H1 (cell line): ENCODE data around the gene LRCH1. TPM values are rescaled to one million over a fixed set of nuclear protein-coding genes. Genes with fewer than 3 reads are reported as not detected.
"Not testable (repeated sequence)": the region's sequence is repeated elsewhere in the genome, so short reads cannot be mapped to it uniquely, and the experiment has no call there.

Experiments used
- CTCF ChIA-PET: fragments of 300-600 bp; sonication (Branson Sonifier 250); formaldehyde crosslinking; loops from one replicate; lab custom pipeline; 2021; ENCODE audit not compliant: partially characterized antibody; lab: Charles Lee
- POLR2A ChIA-PET: fragments of 300-600 bp; sonication (Branson Sonifier 250); formaldehyde crosslinking; loops from one replicate; lab custom pipeline; 2021; ENCODE audit warnings: inconsistent platforms; ENCODE audit not compliant: partially characterized antibody; lab: Charles Lee
- DNase-seq, 2 experiments: peaks; one replicate each; pipeline versions ENCODE4 v3.0.0 to v3.0.0-alpha.2; 2010 to 2022; ENCODE audit warnings: low spot score in 2 of 2, low read depth in 1 of 2, mixed read lengths in 1 of 2
- FAIRE-seq: peaks from 2 replicates; lab custom pipeline; 2011; peaks lifted over from hg19 to GRCh38; lab: Jason Lieb, UNC
- H2AFZ ChIP-seq: 2 replicates; pipeline ENCODE4 v1.8.1; 2012; ENCODE audit warnings: low read length, inconsistent platforms
- H2AK5ac ChIP-seq: 2 replicates; pipeline ENCODE4 v1.6.1; 2013; ENCODE audit warnings: low read depth, low read length
- H2BK120ac ChIP-seq: replicated peaks from 2 replicates; pipeline ENCODE3; 2013; ENCODE audit warnings: low read depth, low read length, inconsistent platforms
- H2BK12ac ChIP-seq: 2 replicates; pipeline ENCODE4 v1.6.1; 2013; ENCODE audit warnings: low read depth, low read length
- H2BK15ac ChIP-seq: 2 replicates; pipeline ENCODE4 v1.6.1; 2013; ENCODE audit warnings: low read length
- H2BK20ac ChIP-seq: 2 replicates; pipeline ENCODE4 v1.6.1; 2013; ENCODE audit warnings: low read length
- H2BK5ac ChIP-seq: 2 replicates; pipeline ENCODE4 v1.6.1; 2013; ENCODE audit warnings: low read depth, low read length
- H3K14ac ChIP-seq: 2 replicates; pipeline ENCODE4 v1.6.1; 2013; ENCODE audit warnings: inconsistent platforms; ENCODE audit not compliant: insufficient read length
- H3K18ac ChIP-seq: 2 replicates; pipeline ENCODE4 v1.6.1; 2013; ENCODE audit warnings: low read length; ENCODE audit errors: extremely low read depth
- H3K23ac ChIP-seq: 2 replicates; pipeline ENCODE4 v1.6.1; 2013; ENCODE audit warnings: inconsistent platforms; ENCODE audit not compliant: insufficient read length
- H3K23me2 ChIP-seq: 2 replicates; pipeline ENCODE4 v1.6.1; 2013; ENCODE audit warnings: low read depth, low read length
- H3K27ac ChIP-seq: 2 replicates; pipeline ENCODE4 v1.6.1; 2011; ENCODE audit warnings: low read depth, low read length, inconsistent platforms
- H3K27me3 ChIP-seq, 4 experiments: replicated peaks in 1 of 4; 1 replicate in 1 of 4; 2 replicates in 3 of 4; pipeline versions ENCODE4 v1.6.1 to v1.8.1; 2011 to 2013; ENCODE audit warnings: low read length in 3 of 4, mild to moderate bottlenecking in 3 of 4, inconsistent platforms in 2 of 4, mixed read lengths in 2 of 4, moderate library complexity in 1 of 4; ENCODE audit not compliant: control insufficient read depth in 3 of 4, insufficient read depth in 3 of 4; ENCODE audit errors: extremely low read depth in 1 of 4
- H3K36me3 ChIP-seq, 4 experiments: 2 replicates each; pipeline versions ENCODE4 v1.6.1 to v1.8.1; 2011 to 2013; ENCODE audit warnings: mild to moderate bottlenecking in 4 of 4, low read length in 3 of 4, moderate library complexity in 2 of 4, control low read depth in 1 of 4, inconsistent platforms in 1 of 4; ENCODE audit not compliant: insufficient read depth in 4 of 4, control insufficient read depth in 2 of 4
- H3K4ac ChIP-seq: replicated peaks from 2 replicates; pipeline ENCODE3; 2013; ENCODE audit warnings: low read length, low read depth, mixed read lengths, inconsistent platforms; ENCODE audit not compliant: insufficient read length
- H3K4me1 ChIP-seq, 4 experiments: replicated peaks in 1 of 4; 1 replicate in 1 of 4; 2 replicates in 3 of 4; pipeline versions ENCODE4 v1.6.1 to v1.8.1; 2011 to 2013; ENCODE audit warnings: low read length in 3 of 4, inconsistent platforms in 2 of 4, mixed read lengths in 1 of 4; ENCODE audit not compliant: insufficient read depth in 4 of 4, control insufficient read depth in 3 of 4
- H3K4me2 ChIP-seq, 2 experiments: 2 replicates each; pipeline versions ENCODE4 v1.6.1 to v1.8.1; 2011 to 2013; ENCODE audit warnings: low read depth in 2 of 2, low read length in 2 of 2, control low read depth in 1 of 2, inconsistent platforms in 1 of 2, mild to moderate bottlenecking in 1 of 2; ENCODE audit not compliant: insufficient read depth in 1 of 2
- H3K4me3 ChIP-seq, 4 experiments: fragments of 200-600, 300-600 bp in 1 of 4; sonication (generic), shearing (Covaris generic), sonication (Bioruptor Twin) in 1 of 4; 2 replicates each; pipeline versions ENCODE4 v1.5.1 to v1.8.1; 2011 to 2016; ENCODE audit warnings: low read length in 4 of 4, low read depth in 3 of 4, control low read depth in 2 of 4, inconsistent platforms in 2 of 4, mild to moderate bottlenecking in 2 of 4, mixed read lengths in 1 of 4, moderate library complexity in 1 of 4; ENCODE audit not compliant: insufficient read depth in 2 of 4; ENCODE audit errors: extremely low read depth in 1 of 4
- H3K56ac ChIP-seq: replicated peaks from 2 replicates; pipeline ENCODE3; 2013; ENCODE audit warnings: low read depth, mild to moderate bottlenecking, mixed read lengths, low read length, inconsistent platforms; ENCODE audit not compliant: insufficient read length
- H3K79me1 ChIP-seq: 2 replicates; pipeline ENCODE4 v1.6.1; 2013; ENCODE audit warnings: low read depth, low read length, control low read depth
- H3K79me2 ChIP-seq, 2 experiments: 2 replicates each; pipeline versions ENCODE4 v1.6.1 to v1.8.1; 2012 to 2013; ENCODE audit warnings: low read length in 2 of 2, mild to moderate bottlenecking in 2 of 2, inconsistent platforms in 1 of 2; ENCODE audit not compliant: insufficient read depth in 2 of 2, control insufficient read depth in 1 of 2
- H3K9ac ChIP-seq, 4 experiments: replicated peaks in 1 of 4; 1 replicate in 1 of 4; 2 replicates in 3 of 4; pipeline versions ENCODE4 v1.6.1 to v1.8.1; 2011 to 2013; ENCODE audit warnings: low read depth in 3 of 4, low read length in 3 of 4, control low read depth in 2 of 4, mild to moderate bottlenecking in 2 of 4, moderate library complexity in 2 of 4, inconsistent platforms in 1 of 4; ENCODE audit errors: extremely low read depth in 1 of 4
- H3K9me3 ChIP-seq, 2 experiments: 2 replicates each; pipeline versions ENCODE4 v1.6.1 to v1.8.1; 2012 to 2013; ENCODE audit warnings: mild to moderate bottlenecking in 2 of 2, moderate library complexity in 2 of 2, control low read depth in 1 of 2, inconsistent platforms in 1 of 2, low read depth in 1 of 2, low read length in 1 of 2, mixed read lengths in 1 of 2; ENCODE audit not compliant: insufficient read depth in 2 of 2
- H4K20me1 ChIP-seq, 2 experiments: replicated peaks in 1 of 2; 2 replicates each; pipeline versions ENCODE3 to v1.8.1; 2011 to 2013; ENCODE audit warnings: inconsistent platforms in 2 of 2, low read length in 2 of 2, mild to moderate bottlenecking in 1 of 2; ENCODE audit not compliant: insufficient read depth in 2 of 2, control insufficient read depth in 1 of 2
- H4K5ac ChIP-seq: 2 replicates; pipeline ENCODE4 v1.6.1; 2013; ENCODE audit warnings: low read length, low read depth, mixed read lengths, inconsistent platforms; ENCODE audit not compliant: insufficient read length
- H4K8ac ChIP-seq: 2 replicates; pipeline ENCODE4 v1.8.0; 2013; ENCODE audit warnings: mild to moderate bottlenecking, moderate library complexity, low read length, inconsistent platforms; ENCODE audit not compliant: insufficient read depth; ENCODE audit errors: extremely low read depth
- H4K91ac ChIP-seq: replicated peaks from 2 replicates; pipeline ENCODE3; 2013; ENCODE audit warnings: low read length, mixed read lengths, inconsistent platforms; ENCODE audit not compliant: insufficient read length
- CTBP2 ChIP-seq: IDR thresholded peaks from 2 replicates; pipeline ENCODE4 v1.7.0; 2011; ENCODE audit warnings: borderline replicate concordance, mild to moderate bottlenecking, moderate library complexity, mixed read lengths, low read length; ENCODE audit not compliant: insufficient read depth, insufficient read length
- EP300 ChIP-seq, 2 experiments: IDR thresholded peaks; 1 replicate in 1 of 2; 2 replicates in 1 of 2; pipeline ENCODE4 v1.6.1; 2011 to 2012; ENCODE audit warnings: low read depth in 2 of 2, low read length in 2 of 2, mild to moderate bottlenecking in 2 of 2, borderline replicate concordance in 1 of 2, inconsistent platforms in 1 of 2, moderate library complexity in 1 of 2
- HDAC6 ChIP-seq: IDR thresholded peaks from one replicate; pipeline ENCODE4 v1.7.1; 2012; ENCODE audit warnings: low read depth, mild to moderate bottlenecking, inconsistent platforms, low read length, moderate library complexity
- RFX5 ChIP-seq: IDR thresholded peaks from 2 replicates; pipeline ENCODE4 v1.6.1; 2011; ENCODE audit warnings: low read depth, low read length, improper control_type of control experiment, borderline replicate concordance
- RXRA ChIP-seq: IDR thresholded peaks from 2 replicates; pipeline ENCODE4 v1.6.1; 2011; ENCODE audit warnings: low read depth, mild to moderate bottlenecking, low read length, moderate library complexity; ENCODE audit not compliant: insufficient read depth
- SRF ChIP-seq: IDR thresholded peaks from 2 replicates; pipeline ENCODE4 v1.6.1; 2011; ENCODE audit warnings: mild to moderate bottlenecking, low read depth, low read length, moderate library complexity
- WGBS, 2 experiments: shearing (Covaris generic) in 1 of 2; methylation state at CpG; one replicate each; pipeline versions ENCODE4 v1.1.6 to v1.1.7; 2013 to 2015; ENCODE audit warnings: low lambda C conversion rate in 2 of 2, mixed read lengths in 2 of 2, inconsistent platforms in 1 of 2, low coverage in 1 of 2, missing lambda C conversion rate in 1 of 2; ENCODE audit not compliant: insufficient replicate concordance in 2 of 2, insufficient coverage in 1 of 2, insufficient read length in 1 of 2; ENCODE audit errors: extremely low coverage in 1 of 2, missing lambda C conversion rate in 1 of 2; 5-methylcytosine and 5-hydroxymethylcytosine counted together
- polyA plus RNA-seq, 7 experiments: library from polyadenylated mRNA; depleted of rRNA in 3 of 7; stranded (reverse) in 5 of 7; unstranded in 2 of 7; fragments of >200 nt in 5 of 7; fragments of 200-250 nt in 2 of 7; gene quantifications; 1 replicate in 5 of 7; 2 replicates in 1 of 7; 4 replicates in 1 of 7; pipeline versions ENCODE4 v1.2.1 to v1.2.3, GENCODE V29; 2011 to 2013; ENCODE audit warnings: missing spikeins in 2 of 7, mixed read lengths in 2 of 7
- total RNA-seq: library from RNA; stranded (reverse); fragmentation: NEBNext Ultra II Directional; extraction: Animal tissue kit (Norgen Biotek cat#: 25700); gene quantifications from 2 replicates; pipeline ENCODE4 v1.2.1, GENCODE V29; 2021
- TF ChIP-seq, protein P1 (sequence below): IDR thresholded peaks from 2 replicates; pipeline ENCODE4 v1.6.1; 2012; ENCODE audit warnings: low read length, inconsistent platforms

LRCH1 gene
- total and polyA plus RNA-seq, 2 of the 8 experiments (the other 6 are each of a cell fraction or from before 2014, with no cell fraction given) = 3.0 to 10.1 TPM

DNA sequence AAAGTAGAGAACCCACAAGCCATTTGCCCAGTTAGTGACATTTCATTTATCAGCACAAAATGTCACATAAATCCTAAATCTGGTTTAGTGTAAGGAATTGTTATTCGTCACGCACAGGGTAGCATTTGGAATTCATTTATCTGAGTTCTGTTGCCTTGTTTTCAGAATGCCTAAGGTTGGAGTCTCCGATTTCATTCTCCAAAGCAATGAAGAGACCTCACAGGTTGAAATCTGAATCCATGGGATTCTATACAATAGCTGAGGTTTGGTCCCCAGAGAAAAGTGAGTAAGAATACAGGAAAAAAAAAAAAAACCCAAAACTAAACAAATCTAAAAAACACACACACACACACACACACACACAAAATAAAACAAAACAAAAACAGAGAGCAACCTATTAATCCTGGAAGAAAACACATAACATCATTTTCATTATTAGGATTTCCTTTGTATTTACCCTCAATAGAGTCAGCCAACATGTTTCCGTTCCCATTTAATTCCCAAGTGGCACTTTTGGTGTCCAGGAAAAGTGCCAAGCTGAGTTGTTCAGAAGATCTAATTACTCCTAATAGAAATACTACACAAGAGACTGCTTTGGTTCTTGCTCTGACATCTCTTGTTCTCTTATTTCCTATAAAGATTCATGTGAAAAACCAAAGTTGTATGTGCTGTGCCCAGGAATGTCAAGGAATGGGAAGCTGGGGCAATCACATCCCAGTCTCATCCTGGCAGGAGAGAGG is 36.2 kb upstream of the LRCH1 start (continued):
- TF ChIP-seq RXRA (no peak), RFX5 (no peak), HDAC6 (no peak), CTBP2 (no peak), EP300 (IDR thresholded peaks at IDR 0.05; ENCODE audit: borderline replicate concordance in 1 of 2, low read depth in 2 of 2, low read length in 2 of 2) (no peak), SRF (no peak)
- TF ChIP-seq, protein P1, sequence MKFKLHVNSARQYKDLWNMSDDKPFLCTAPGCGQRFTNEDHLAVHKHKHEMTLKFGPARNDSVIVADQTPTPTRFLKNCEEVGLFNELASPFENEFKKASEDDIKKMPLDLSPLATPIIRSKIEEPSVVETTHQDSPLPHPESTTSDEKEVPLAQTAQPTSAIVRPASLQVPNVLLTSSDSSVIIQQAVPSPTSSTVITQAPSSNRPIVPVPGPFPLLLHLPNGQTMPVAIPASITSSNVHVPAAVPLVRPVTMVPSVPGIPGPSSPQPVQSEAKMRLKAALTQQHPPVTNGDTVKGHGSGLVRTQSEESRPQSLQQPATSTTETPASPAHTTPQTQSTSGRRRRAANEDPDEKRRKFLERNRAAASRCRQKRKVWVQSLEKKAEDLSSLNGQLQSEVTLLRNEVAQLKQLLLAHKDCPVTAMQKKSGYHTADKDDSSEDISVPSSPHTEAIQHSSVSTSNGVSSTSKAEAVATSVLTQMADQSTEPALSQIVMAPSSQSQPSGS = no peak

DNA sequence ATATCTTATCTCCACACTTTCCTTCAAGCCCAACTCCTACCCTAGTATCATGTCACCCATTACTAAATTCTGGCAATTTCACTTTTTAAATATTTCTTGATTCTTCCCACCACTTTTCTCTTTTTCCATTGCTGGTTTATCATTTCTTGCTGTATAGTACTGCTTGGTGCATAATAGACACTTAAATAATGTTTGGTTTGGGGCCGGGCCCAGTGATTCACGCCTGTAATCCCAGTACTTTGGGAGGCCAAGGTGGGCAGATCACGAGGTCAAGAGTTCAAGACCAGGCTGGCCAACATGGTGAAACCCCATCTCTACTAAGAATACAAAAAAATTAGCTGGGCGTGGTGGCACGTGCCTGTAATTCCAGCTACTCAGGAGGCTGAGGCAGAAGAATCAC is 35.2 kb upstream of the LRCH1 start:
- H3K23me2 ChIP-seq, H2BK15ac ChIP-seq, H3K18ac ChIP-seq, H3K4ac ChIP-seq, H2BK5ac ChIP-seq, FAIRE-seq, H3K23ac ChIP-seq, H2BK120ac ChIP-seq, H3K79me1 ChIP-seq, H2AFZ ChIP-seq, H2BK12ac ChIP-seq, H4K5ac ChIP-seq, H3K4me3 ChIP-seq, H3K14ac ChIP-seq, H3K79me2 ChIP-seq, H3K27me3 ChIP-seq, DNase-seq, H4K20me1 ChIP-seq, H4K8ac ChIP-seq, H3K4me2 ChIP-seq, H3K9ac ChIP-seq, H3K36me3 ChIP-seq, H3K27ac ChIP-seq, H3K4me1 ChIP-seq, POLR2A ChIA-PET, H2AK5ac ChIP-seq, H4K91ac ChIP-seq, H3K56ac ChIP-seq, H2BK20ac ChIP-seq, H3K9me3 ChIP-seq: not testable (repeated sequence)
- WGBS, 2 experiments = 86% methylated on average over 5 of the region's 5 CpGs; no CpG with 5 or more reads in 1 of the 2 experiments
- CTCF ChIA-PET = interaction anchor here (0.7 kb wide), 1 partner anchor 33 kb away, joined by 3 read pairs; no protein-coding TSS in a partner anchor
